Endothelial cell (in vitro differentiated cells): ENCODE data around the gene RPL10A. TPM values are rescaled to one million over a fixed set of nuclear protein-coding genes. Genes with fewer than 3 reads are reported as not detected.

Source experiments
- DNase-seq: peaks from one replicate; pipeline ENCODE4 v3.0.0; 2021; ENCODE audit warnings: low spot score
- H3K27ac Mint-ChIP-seq: one replicate; pipeline ENCODE4 v1.8.0; 2021; ENCODE audit warnings: mixed read lengths, inconsistent platforms; ENCODE audit not compliant: unreplicated experiment
- H3K27me3 Mint-ChIP-seq: one replicate; pipeline ENCODE4 v1.8.0; 2021; ENCODE audit warnings: mild to moderate bottlenecking, moderate library complexity, mixed read lengths, inconsistent platforms; ENCODE audit not compliant: unreplicated experiment
- H3K36me3 Mint-ChIP-seq: one replicate; pipeline ENCODE4 v1.8.0; 2021; ENCODE audit warnings: mild to moderate bottlenecking, low read depth, mixed read lengths, inconsistent platforms; ENCODE audit not compliant: unreplicated experiment
- H3K4me1 Mint-ChIP-seq: one replicate; pipeline ENCODE4 v1.8.0; 2021; ENCODE audit warnings: mild to moderate bottlenecking, mixed read lengths, inconsistent platforms; ENCODE audit not compliant: unreplicated experiment
- H3K4me3 Mint-ChIP-seq: one replicate; pipeline ENCODE4 v1.8.0; 2021; ENCODE audit warnings: mild to moderate bottlenecking, mixed read lengths, inconsistent platforms; ENCODE audit not compliant: unreplicated experiment
- H3K9me3 Mint-ChIP-seq: one replicate; pipeline ENCODE4 v1.8.0; 2021; ENCODE audit warnings: mixed read lengths, inconsistent platforms; ENCODE audit not compliant: unreplicated experiment
- CTCF ChIP-seq: fragments of 200-600 bp; sonication (generic); IDR thresholded peaks from one replicate; pipeline ENCODE4 v1.5.0; 2021; ENCODE audit warnings: antibody characterized with exemption; ENCODE audit not compliant: unreplicated experiment
- total RNA-seq: library from RNA; stranded (reverse); fragmentation: NEBNext Ultra II Directional; extraction: Animal tissue kit (Norgen Biotek cat#: 25700); gene quantifications from one replicate; pipeline ENCODE4 v1.2.1, GENCODE V29; 2021; ENCODE audit not compliant: unreplicated experiment

RPL10A gene
- total RNA-seq, 1 donor from 2014 or later, result 1,320 TPM

- H3K4me1 Mint-ChIP-seq, result peaks cover 34% of the 10 kb centered on the region
- H3K36me3 Mint-ChIP-seq, result peaks cover 11% of the 10 kb centered on the region
- no peaks in the 10 kb centered on the region for H3K9me3 Mint-ChIP-seq
- peaks cover 30% of the 10 kb centered on the region for H3K27me3 Mint-ChIP-seq
- no peak overlapping the region for H3K27ac Mint-ChIP-seq
- DNase-seq, result no peak
- TF ChIP-seq CTCF, result no peak
- H3K4me3 Mint-ChIP-seq, result peak overlapping the region; percentile 81
Observed at GRCh38 chr6:35495258-35496035, 27.2 kb downstream of the RPL10A start.

- DNase-seq, result peak; percentile 40
Observed at GRCh38 chr6:35496036-35496840, 28.0 kb downstream of the RPL10A start.

GRCh38 chr6:35496841-35497570, 28.8 kb downstream of the RPL10A start, which contains the start of gene TEAD3:
Gene TEAD3, minus strand, starts transcription at chr6:35497079.
- no peak within 1 kb of the TSS for H3K27ac Mint-ChIP-seq
- H3K27me3 Mint-ChIP-seq, result peaks cover 29% of the 10 kb centered on the region
- H3K36me3 Mint-ChIP-seq, result peaks cover 11% of the 10 kb centered on the region
- peak; percentile 64 for DNase-seq
- H3K9me3 Mint-ChIP-seq, result no peaks in the 10 kb centered on the region
- peak within 1 kb of the TSS; percentile 85 for H3K4me3 Mint-ChIP-seq
- H3K4me1 Mint-ChIP-seq, result peaks cover 32% of the 10 kb centered on the region
- no peak for TF ChIP-seq CTCF

More at GRCh38 chr6:35496036-35496840, 28.0 kb downstream of the RPL10A start:
- peak overlapping the region; percentile 85 for H3K4me3 Mint-ChIP-seq
- no peak overlapping the region for H3K27ac Mint-ChIP-seq
- TF ChIP-seq CTCF, result no peak
- H3K27me3 Mint-ChIP-seq, result peaks cover 29% of the 10 kb centered on the region
- H3K36me3 Mint-ChIP-seq, result peaks cover 11% of the 10 kb centered on the region
- H3K9me3 Mint-ChIP-seq, result no peaks in the 10 kb centered on the region
- H3K4me1 Mint-ChIP-seq, result peaks cover 32% of the 10 kb centered on the region

GRCh38 chr6:35497571-35498421, 29.6 kb downstream of the RPL10A start:
- Mint-ChIP-seq H3K4me3 (no peak overlapping the region), H3K36me3 (peaks cover 11% of the 10 kb centered on the region), H3K4me1 (peaks cover 29% of the 10 kb centered on the region), H3K27ac (no peak overlapping the region), H3K27me3 (peaks cover 27% of the 10 kb centered on the region), H3K9me3 (no peaks in the 10 kb centered on the region)
- TF ChIP-seq CTCF, result no peak
- peak; percentile 46 for DNase-seq
